Astrocyte of the spinal cord (primary cell): Measurements from ENCODE around the gene ITPRIPL1.

Experiments used
- DNase-seq: peaks from one replicate; pipeline ENCODE4 v3.0.0; 2011; ENCODE audit warnings: low read depth, low spot score
- H3K4me3 ChIP-seq: 2 replicates; pipeline ENCODE4 v1.5.1; 2011; ENCODE audit warnings: low read depth, mild to moderate bottlenecking, low read length, moderate library complexity
- CTCF ChIP-seq: IDR thresholded peaks from 2 replicates; pipeline ENCODE4 v1.5.1; 2012; ENCODE audit warnings: low read depth, mild to moderate bottlenecking, low read length, inconsistent platforms
- in situ Hi-C: cut with HindIII; loops from 2 replicates; pipeline ENCODE4 v1.10.0; 2017; ENCODE audit warnings: low sequenced_read_pairs

The ITPRIPL1 gene

DNA sequence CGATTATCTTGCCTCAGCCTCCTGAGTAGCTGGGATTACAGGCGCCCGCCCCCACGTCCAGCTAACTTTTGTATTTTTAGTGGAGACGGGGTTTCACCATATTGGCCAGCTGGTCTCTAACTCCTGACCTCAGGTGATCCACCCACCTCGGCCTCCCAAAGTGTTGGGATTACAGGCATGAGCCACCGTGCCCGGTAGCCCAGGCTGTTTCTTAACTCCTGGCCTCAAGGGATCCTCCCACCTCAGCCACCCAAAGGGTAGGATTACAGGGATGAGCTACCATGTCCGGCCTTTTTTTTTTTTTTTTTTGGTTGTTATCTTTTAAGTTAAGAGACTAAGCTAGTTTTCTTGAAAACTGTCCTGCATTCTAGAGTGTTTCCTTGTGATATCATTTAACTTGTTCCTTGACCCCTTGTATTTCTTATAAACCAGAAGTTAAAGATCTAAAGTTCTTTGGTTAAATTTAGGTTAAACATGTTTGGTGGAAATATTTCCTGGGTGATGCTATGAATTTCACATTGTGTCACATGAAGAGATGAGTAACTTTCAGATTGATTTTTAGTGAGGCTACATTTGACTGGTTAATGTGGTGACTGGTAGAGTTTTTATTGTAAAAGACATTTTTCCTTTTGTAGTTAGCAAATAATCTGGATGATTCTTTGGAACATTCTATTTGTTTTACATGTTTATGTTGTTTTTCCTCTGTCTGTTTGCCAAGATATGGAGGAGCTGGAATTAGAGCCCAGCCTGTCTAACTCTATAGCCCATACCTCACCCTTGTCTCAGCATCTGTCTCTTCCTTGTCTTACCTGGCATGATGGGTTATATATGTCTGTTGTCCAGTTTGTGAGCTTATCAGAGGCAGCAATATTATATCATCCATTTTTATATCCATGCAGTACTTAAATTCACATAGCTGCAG, 15.6 kb downstream of the ITPRIPL1 start:
- in situ Hi-C loops: no loop called here
- TF ChIP-seq CTCF: no peak
- DNase-seq: no peak
- H3K4me3 ChIP-seq: no peak overlapping the region

DNA sequence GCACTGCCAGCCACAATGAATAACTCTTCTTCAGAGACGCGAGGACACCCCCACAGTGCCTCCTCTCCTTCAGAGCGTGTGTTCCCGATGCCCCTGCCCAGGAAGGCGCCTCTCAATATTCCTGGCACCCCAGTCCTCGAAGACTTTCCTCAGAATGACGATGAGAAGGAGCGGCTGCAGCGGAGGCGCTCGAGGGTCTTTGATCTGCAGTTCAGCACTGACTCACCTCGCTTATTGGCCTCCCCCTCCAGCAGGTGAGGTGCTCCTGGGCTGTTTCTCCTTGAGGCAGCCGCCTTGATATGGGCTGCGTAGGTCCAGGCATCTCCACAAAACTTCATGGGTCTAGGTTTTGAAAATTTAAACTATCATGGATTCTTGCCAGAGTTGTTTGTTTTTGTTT, 16.5 kb downstream of the ITPRIPL1 start:
- in situ Hi-C loops: no loop called here
- no peak overlapping the region for H3K4me3 ChIP-seq

DNA sequence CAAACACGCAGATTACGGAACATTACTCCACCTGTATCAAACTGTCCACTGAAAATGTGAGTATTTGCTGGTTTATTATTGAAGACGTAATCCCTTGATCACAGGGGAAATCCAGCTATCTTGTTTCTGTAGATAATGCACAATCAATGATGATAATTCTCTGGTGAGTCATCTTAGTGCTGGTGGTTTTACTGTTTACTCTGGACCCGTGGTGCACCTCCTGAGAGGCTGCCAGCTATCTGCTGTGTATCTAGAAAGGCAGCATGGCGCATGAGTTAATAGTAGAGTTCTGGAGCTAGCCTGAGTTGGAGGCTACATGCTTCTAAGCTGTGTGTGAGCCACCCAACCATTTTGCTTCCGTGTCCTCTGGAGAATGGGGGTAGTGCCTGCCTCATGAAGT, 17.0 kb downstream of the ITPRIPL1 start:
- in situ Hi-C loops: no loop called here
- no peak overlapping the region for H3K4me3 ChIP-seq
- no peak for TF ChIP-seq CTCF
- DNase-seq: peak; percentile 82

More for the DNA sequence above, 16.5 kb downstream of the ITPRIPL1 start:
- no peak for DNase-seq
- TF ChIP-seq CTCF: no peak

DNA sequence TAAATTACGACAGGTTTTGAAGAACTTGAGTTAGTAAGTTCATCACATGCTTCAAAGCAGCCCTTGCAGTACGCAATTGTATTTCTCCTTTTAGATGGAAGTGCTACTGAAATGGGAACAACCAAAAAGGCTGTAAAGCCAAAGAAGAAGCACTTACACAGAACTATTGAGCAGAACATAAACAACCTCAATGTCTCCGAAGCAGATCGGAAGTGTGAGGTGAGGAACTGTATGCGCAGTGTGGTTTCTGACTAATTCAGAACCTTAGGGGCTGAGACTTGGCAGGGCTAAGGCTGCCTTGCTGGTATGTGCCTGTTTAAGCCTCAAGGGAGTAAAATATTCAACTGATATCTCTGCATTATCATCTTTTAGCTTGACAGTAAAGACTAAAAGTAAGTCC, 18.9 kb downstream of the ITPRIPL1 start:
- DNase-seq: peak; percentile 43
- no peak overlapping the region for H3K4me3 ChIP-seq
- no peak for TF ChIP-seq CTCF
- in situ Hi-C loops: no loop called here

DNA sequence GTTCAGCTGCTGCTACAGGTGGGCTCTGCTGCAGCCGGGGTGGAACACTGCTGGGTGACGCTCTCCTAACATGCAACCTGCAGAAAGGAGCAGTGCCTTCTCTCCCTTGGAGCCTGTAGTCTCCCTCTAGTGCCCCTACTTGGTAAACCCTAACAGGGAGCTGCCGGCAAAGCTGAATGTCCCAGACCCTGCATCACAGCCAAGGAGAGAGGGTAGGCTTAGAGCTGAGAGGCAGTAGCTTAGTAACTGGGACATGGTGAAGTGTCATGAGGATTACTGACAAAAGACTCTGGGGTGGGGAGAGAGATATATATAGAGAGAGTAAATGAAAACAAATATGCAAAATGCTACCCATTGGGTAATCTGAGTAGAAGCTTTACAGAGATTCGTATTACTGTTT, 20.3 kb downstream of the ITPRIPL1 start:
- H3K4me3 ChIP-seq: no peak overlapping the region
- DNase-seq: no peak
- peak; percentile 36 for TF ChIP-seq CTCF
- in situ Hi-C loops: no loop called here

- H3K4me3 ChIP-seq: no peak overlapping the region
- TF ChIP-seq CTCF: no peak
- no peak for DNase-seq
- in situ Hi-C loops: no loop called here
Observed at GRCh38 chr2:96345868-96346462, 20.8 kb downstream of the ITPRIPL1 start.
